Measurements from ENCODE around the gene DYNC2H1. TPM values are rescaled to one million over a fixed set of nuclear protein-coding genes. Genes with fewer than 3 reads are reported as not detected.

DYNC2H1 gene
- polyA plus RNA-seq, 2 donors: 4.5 to 6.0 TPM

GRCh38 chr11:103453126-103453525 is 343.9 kb downstream of the DYNC2H1 start:
- H3K27me3 ChIP-seq (ENCODE audit: control insufficient read depth in 1 of 2, insufficient read depth in 2 of 2, low read length in 2 of 2): no peaks in the 10 kb centered on the region
- H3K4me3 ChIP-seq (ENCODE audit: low read depth in 1 of 2, low read length in 2 of 2): no peak overlapping the region
- H3K36me3 ChIP-seq (ENCODE audit: control insufficient read depth in 2 of 2, insufficient read depth in 2 of 2, low read length in 1 of 2): no peaks in the 10 kb centered on the region
- H3K27ac ChIP-seq (ENCODE audit: low read depth in 2 of 2, low read length in 1 of 2): no peak overlapping the region
- H3K4me1 ChIP-seq (ENCODE audit: control insufficient read depth in 2 of 2, insufficient read depth in 2 of 2, low read length in 1 of 2): no peaks in the 10 kb centered on the region
- 74 to 78% methylated on average over 3 of the region's 3 CpGs for WGBS, 2 donors
- H3K9me3 ChIP-seq (ENCODE audit: control insufficient read depth in 2 of 2, insufficient read depth in 1 of 2, low read depth in 1 of 2, low read length in 1 of 2): no peaks in the 10 kb centered on the region

GRCh38 chr11:103453915-103454709 is 344.9 kb downstream of the DYNC2H1 start:
- H3K27me3 ChIP-seq (ENCODE audit: control insufficient read depth in 1 of 2, insufficient read depth in 2 of 2, low read length in 2 of 2): no peaks in the 10 kb centered on the region

GRCh38 chr11:103464420-103464819 is 355.2 kb downstream of the DYNC2H1 start:
- H3K27ac ChIP-seq (ENCODE audit: low read depth in 2 of 2, low read length in 1 of 2): no peak overlapping the region
- H3K4me1 ChIP-seq (ENCODE audit: control insufficient read depth in 2 of 2, insufficient read depth in 2 of 2, low read length in 1 of 2): no peaks in the 10 kb centered on the region
- H3K4me3 ChIP-seq (ENCODE audit: low read depth in 1 of 2, low read length in 2 of 2): no peak overlapping the region
- no peaks in the 10 kb centered on the region for H3K36me3 ChIP-seq (ENCODE audit: control insufficient read depth in 2 of 2, insufficient read depth in 2 of 2, low read length in 1 of 2)
- no peaks in the 10 kb centered on the region for H3K27me3 ChIP-seq (ENCODE audit: control insufficient read depth in 1 of 2, insufficient read depth in 2 of 2, low read length in 2 of 2)
- 91% methylated on average over 1 of the region's 1 CpG for WGBS, 2 donors
- H3K9me3 ChIP-seq (ENCODE audit: control insufficient read depth in 2 of 2, insufficient read depth in 1 of 2, low read depth in 1 of 2, low read length in 1 of 2): no peaks in the 10 kb centered on the region

More at GRCh38 chr11:103453915-103454709, 344.9 kb downstream of the DYNC2H1 start:
- Histone ChIP-seq H3K36me3 (ENCODE audit: control insufficient read depth in 2 of 2, insufficient read depth in 2 of 2, low read length in 1 of 2) (no peaks in the 10 kb centered on the region), H3K9me3 (ENCODE audit: control insufficient read depth in 2 of 2, insufficient read depth in 1 of 2, low read depth in 1 of 2, low read length in 1 of 2) (no peaks in the 10 kb centered on the region), H3K4me1 (ENCODE audit: control insufficient read depth in 2 of 2, insufficient read depth in 2 of 2, low read length in 1 of 2) (no peaks in the 10 kb centered on the region), H3K4me3 (ENCODE audit: low read depth in 1 of 2, low read length in 2 of 2) (no peak overlapping the region), H3K27ac (ENCODE audit: low read depth in 2 of 2, low read length in 1 of 2) (no peak overlapping the region)
- 62 to 75% methylated on average over 4 of the region's 4 CpGs for WGBS, 2 donors

GRCh38 chr11:103465555-103466140 is 356.4 kb downstream of the DYNC2H1 start:
- 62 to 76% methylated on average over 3 of the region's 3 CpGs for WGBS, 2 donors
- Histone ChIP-seq H3K4me3 (ENCODE audit: low read depth in 1 of 2, low read length in 2 of 2) (no peak overlapping the region), H3K4me1 (ENCODE audit: control insufficient read depth in 2 of 2, insufficient read depth in 2 of 2, low read length in 1 of 2) (no peaks in the 10 kb centered on the region), H3K27ac (ENCODE audit: low read depth in 2 of 2, low read length in 1 of 2) (no peak overlapping the region), H3K36me3 (ENCODE audit: control insufficient read depth in 2 of 2, insufficient read depth in 2 of 2, low read length in 1 of 2) (no peaks in the 10 kb centered on the region), H3K27me3 (ENCODE audit: control insufficient read depth in 1 of 2, insufficient read depth in 2 of 2, low read length in 2 of 2) (no peaks in the 10 kb centered on the region), H3K9me3 (ENCODE audit: control insufficient read depth in 2 of 2, insufficient read depth in 1 of 2, low read depth in 1 of 2, low read length in 1 of 2) (no peaks in the 10 kb centered on the region)

GRCh38 chr11:103471546-103471945 is 362.3 kb downstream of the DYNC2H1 start:
- Histone ChIP-seq H3K4me3 (ENCODE audit: low read depth in 1 of 2, low read length in 2 of 2) (no peak overlapping the region), H3K9me3 (ENCODE audit: control insufficient read depth in 2 of 2, insufficient read depth in 1 of 2, low read depth in 1 of 2, low read length in 1 of 2) (no peaks in the 10 kb centered on the region), H3K27ac (ENCODE audit: low read depth in 2 of 2, low read length in 1 of 2) (no peak overlapping the region), H3K27me3 (ENCODE audit: control insufficient read depth in 1 of 2, insufficient read depth in 2 of 2, low read length in 2 of 2) (no peaks in the 10 kb centered on the region), H3K4me1 (ENCODE audit: control insufficient read depth in 2 of 2, insufficient read depth in 2 of 2, low read length in 1 of 2) (no peaks in the 10 kb centered on the region), H3K36me3 (ENCODE audit: control insufficient read depth in 2 of 2, insufficient read depth in 2 of 2, low read length in 1 of 2) (no peaks in the 10 kb centered on the region)
- 87 to 89% methylated on average over 4 of the region's 4 CpGs for WGBS, 2 donors

- no peaks in the 10 kb centered on the region for H3K4me1 ChIP-seq (ENCODE audit: control insufficient read depth in 2 of 2, insufficient read depth in 2 of 2, low read length in 1 of 2)
- H3K36me3 ChIP-seq (ENCODE audit: control insufficient read depth in 2 of 2, insufficient read depth in 2 of 2, low read length in 1 of 2): no peaks in the 10 kb centered on the region
- no peaks in the 10 kb centered on the region for H3K9me3 ChIP-seq (ENCODE audit: control insufficient read depth in 2 of 2, insufficient read depth in 1 of 2, low read depth in 1 of 2, low read length in 1 of 2)
- no peak overlapping the region for H3K27ac ChIP-seq (ENCODE audit: low read depth in 2 of 2, low read length in 1 of 2)
- WGBS, 2 donors: 84 to 91% methylated on average over 2 of the region's 2 CpGs
- H3K27me3 ChIP-seq (ENCODE audit: control insufficient read depth in 1 of 2, insufficient read depth in 2 of 2, low read length in 2 of 2): no peaks in the 10 kb centered on the region
- no peak overlapping the region for H3K4me3 ChIP-seq (ENCODE audit: low read depth in 1 of 2, low read length in 2 of 2)
Measured at GRCh38 chr11:103476874-103477273, 367.6 kb downstream of the DYNC2H1 start.

GRCh38 chr11:103480421-103480820 is 371.2 kb downstream of the DYNC2H1 start:
- no peaks in the 10 kb centered on the region for H3K9me3 ChIP-seq (ENCODE audit: control insufficient read depth in 2 of 2, insufficient read depth in 1 of 2, low read depth in 1 of 2, low read length in 1 of 2)
- 72 to 78% methylated on average over 4 of the region's 4 CpGs for WGBS, 2 donors
- no peaks in the 10 kb centered on the region for H3K4me1 ChIP-seq (ENCODE audit: control insufficient read depth in 2 of 2, insufficient read depth in 2 of 2, low read length in 1 of 2)
- no peaks in the 10 kb centered on the region for H3K36me3 ChIP-seq (ENCODE audit: control insufficient read depth in 2 of 2, insufficient read depth in 2 of 2, low read length in 1 of 2)
- no peaks in the 10 kb centered on the region for H3K27me3 ChIP-seq (ENCODE audit: control insufficient read depth in 1 of 2, insufficient read depth in 2 of 2, low read length in 2 of 2)
- H3K4me3 ChIP-seq (ENCODE audit: low read depth in 1 of 2, low read length in 2 of 2): no peak overlapping the region
- H3K27ac ChIP-seq (ENCODE audit: low read depth in 2 of 2, low read length in 1 of 2): no peak overlapping the region

GRCh38 chr11:103483996-103484395 is 374.8 kb downstream of the DYNC2H1 start:
- no peaks in the 10 kb centered on the region for H3K9me3 ChIP-seq (ENCODE audit: control insufficient read depth in 2 of 2, insufficient read depth in 1 of 2, low read depth in 1 of 2, low read length in 1 of 2)
- H3K4me1 ChIP-seq (ENCODE audit: control insufficient read depth in 2 of 2, insufficient read depth in 2 of 2, low read length in 1 of 2): no peaks in the 10 kb centered on the region
- no peaks in the 10 kb centered on the region for H3K36me3 ChIP-seq (ENCODE audit: control insufficient read depth in 2 of 2, insufficient read depth in 2 of 2, low read length in 1 of 2)
- H3K27me3 ChIP-seq (ENCODE audit: control insufficient read depth in 1 of 2, insufficient read depth in 2 of 2, low read length in 2 of 2): no peaks in the 10 kb centered on the region
- H3K27ac ChIP-seq (ENCODE audit: low read depth in 2 of 2, low read length in 1 of 2): no peak overlapping the region
- no peak overlapping the region for H3K4me3 ChIP-seq (ENCODE audit: low read depth in 1 of 2, low read length in 2 of 2)

GRCh38 chr11:103484545-103484944 is 375.3 kb downstream of the DYNC2H1 start:
- H3K27ac ChIP-seq (ENCODE audit: low read depth in 2 of 2, low read length in 1 of 2): no peak overlapping the region
- no peaks in the 10 kb centered on the region for H3K9me3 ChIP-seq (ENCODE audit: control insufficient read depth in 2 of 2, insufficient read depth in 1 of 2, low read depth in 1 of 2, low read length in 1 of 2)
- WGBS, 2 donors: 85 to 90% methylated on average over 3 of the region's 3 CpGs
- H3K36me3 ChIP-seq (ENCODE audit: control insufficient read depth in 2 of 2, insufficient read depth in 2 of 2, low read length in 1 of 2): no peaks in the 10 kb centered on the region
- no peaks in the 10 kb centered on the region for H3K4me1 ChIP-seq (ENCODE audit: control insufficient read depth in 2 of 2, insufficient read depth in 2 of 2, low read length in 1 of 2)
- H3K4me3 ChIP-seq (ENCODE audit: low read depth in 1 of 2, low read length in 2 of 2): no peak overlapping the region
- no peaks in the 10 kb centered on the region for H3K27me3 ChIP-seq (ENCODE audit: control insufficient read depth in 1 of 2, insufficient read depth in 2 of 2, low read length in 2 of 2)

GRCh38 chr11:103486604-103487003 is 377.4 kb downstream of the DYNC2H1 start:
- 84 to 86% methylated on average over 5 of the region's 5 CpGs for WGBS, 2 donors

More at GRCh38 chr11:103486604-103487003, 377.4 kb downstream of the DYNC2H1 start:
- H3K9me3 ChIP-seq (ENCODE audit: control insufficient read depth in 2 of 2, insufficient read depth in 1 of 2, low read depth in 1 of 2, low read length in 1 of 2): peaks cover 0 to 4% of the 10 kb centered on the region in 2 donors
- H3K4me3 ChIP-seq (ENCODE audit: low read depth in 1 of 2, low read length in 2 of 2): no peak overlapping the region
- no peaks in the 10 kb centered on the region for H3K27me3 ChIP-seq (ENCODE audit: control insufficient read depth in 1 of 2, insufficient read depth in 2 of 2, low read length in 2 of 2)
- no peak overlapping the region for H3K27ac ChIP-seq (ENCODE audit: low read depth in 2 of 2, low read length in 1 of 2)
- no peaks in the 10 kb centered on the region for H3K36me3 ChIP-seq (ENCODE audit: control insufficient read depth in 2 of 2, insufficient read depth in 2 of 2, low read length in 1 of 2)
- H3K4me1 ChIP-seq (ENCODE audit: control insufficient read depth in 2 of 2, insufficient read depth in 2 of 2, low read length in 1 of 2): no peaks in the 10 kb centered on the region
